DND-41 (cell line): ENCODE results near the gene ARMC9.

ENCODE experiments used
- ATAC-seq: fragments of 200-7000 bp; cut with Tn5 transposase; 3 replicates; pipeline ENCODE4 v1.9.1; 2021; ENCODE audit warnings: low read depth; ENCODE audit not compliant: insufficient read depth
- DNase-seq: peaks from one replicate; pipeline ENCODE4 v3.0.0-alpha.2; 2020
- H2AFZ ChIP-seq: 2 replicates; pipeline ENCODE4 v1.6.0; 2012; ENCODE audit warnings: low read depth, low read length
- H3K27ac ChIP-seq: 2 replicates; pipeline ENCODE4 v1.5.1; 2012; ENCODE audit warnings: low read length, inconsistent platforms
- H3K27me3 ChIP-seq: fragments of 200-600 bp; sonication (generic); 2 replicates; pipeline ENCODE4 v1.6.0; 2012; ENCODE audit warnings: low read length, mild to moderate bottlenecking, inconsistent platforms; ENCODE audit not compliant: insufficient read depth, poor library complexity
- H3K36me3 ChIP-seq: 2 replicates; pipeline ENCODE4 v1.5.1; 2012; ENCODE audit warnings: low read length, inconsistent platforms; ENCODE audit not compliant: insufficient read depth
- H3K4me1 ChIP-seq: 2 replicates; pipeline ENCODE4 v1.5.1; 2012; ENCODE audit warnings: mild to moderate bottlenecking, low read length; ENCODE audit not compliant: insufficient read depth
- H3K4me2 ChIP-seq: 2 replicates; pipeline ENCODE4 v1.6.0; 2012; ENCODE audit warnings: mild to moderate bottlenecking, moderate library complexity, low read length, inconsistent platforms; ENCODE audit not compliant: insufficient read depth
- H3K4me3 ChIP-seq, 2 experiments: fragments of 200-600 bp in 1 of 2; shearing (Covaris generic) in 1 of 2; 2 replicates each; pipeline ENCODE4 v1.5.1; 2012 to 2016; ENCODE audit warnings: inconsistent platforms in 2 of 2, low read length in 2 of 2, mild to moderate bottlenecking in 2 of 2, low read depth in 1 of 2, moderate library complexity in 1 of 2
- H3K79me2 ChIP-seq: 2 replicates; pipeline ENCODE4 v1.6.0; 2012; ENCODE audit warnings: low read length, inconsistent platforms; ENCODE audit not compliant: insufficient read depth
- H3K9ac ChIP-seq: 2 replicates; pipeline ENCODE4 v1.6.0; 2012; ENCODE audit warnings: low read depth, mild to moderate bottlenecking, inconsistent platforms, low read length, moderate library complexity
- H3K9me3 ChIP-seq: 2 replicates; pipeline ENCODE4 v1.5.1; 2012; ENCODE audit warnings: low read length, moderate library complexity, mild to moderate bottlenecking, inconsistent platforms; ENCODE audit not compliant: insufficient read depth, severe bottlenecking
- H4K20me1 ChIP-seq: 2 replicates; pipeline ENCODE4 v1.6.0; 2012; ENCODE audit warnings: low read length; ENCODE audit not compliant: insufficient read depth
- EZH2 ChIP-seq: IDR thresholded peaks from 3 replicates; pipeline ENCODE4 v1.6.1; 2012; ENCODE audit warnings: borderline replicate concordance, low read depth, mild to moderate bottlenecking, moderate library complexity, low read length, inconsistent platforms; ENCODE audit not compliant: severe bottlenecking
- TF ChIP-seq, protein P1 (sequence below): IDR thresholded peaks from 2 replicates; pipeline ENCODE4 v1.5.1; 2012; ENCODE audit warnings: borderline replicate concordance, low read length, moderate library complexity, mild to moderate bottlenecking; ENCODE audit not compliant: poor library complexity, severe bottlenecking; ENCODE audit errors: extremely low read depth

The ARMC9 gene

DNA sequence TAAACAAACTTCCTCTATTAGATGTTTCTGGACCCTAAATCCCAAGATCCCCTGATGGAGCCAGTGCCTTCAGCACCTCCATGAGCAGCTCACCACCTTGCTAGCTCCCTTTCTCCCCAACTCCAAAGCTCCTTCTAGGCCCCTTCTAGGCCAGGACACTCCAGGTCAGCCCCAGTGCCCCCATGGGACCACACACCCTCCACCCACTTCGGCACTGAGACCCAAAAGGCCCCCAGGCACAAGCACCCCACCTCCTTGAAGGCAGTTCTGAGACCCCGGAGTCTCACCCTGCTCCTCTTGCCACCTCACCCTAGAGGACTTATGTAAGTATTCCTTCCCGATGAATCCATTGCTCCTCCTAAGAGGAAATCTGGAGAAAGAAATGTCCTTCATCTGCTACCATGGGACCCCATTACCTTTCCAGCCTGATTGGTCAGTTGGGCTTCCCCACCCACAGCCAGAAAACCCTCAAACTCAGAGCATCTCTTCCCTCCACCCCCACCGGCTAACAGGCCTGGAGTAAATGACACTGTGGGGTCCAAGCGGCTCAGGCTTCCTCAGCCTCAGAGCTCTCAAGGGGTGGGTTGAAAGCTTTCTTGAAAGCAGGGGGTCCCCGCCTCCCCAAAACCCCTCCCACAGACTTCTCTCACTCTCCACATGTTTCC is 9.8 kb upstream of the ARMC9 start:
- Histone ChIP-seq H3K9me3 (no peaks in the 10 kb centered on the region), H3K79me2 (no peaks in the 10 kb centered on the region), H3K27ac (no peak overlapping the region), H3K4me1 (no peaks in the 10 kb centered on the region), H3K4me3 (no peak overlapping the region), H2AFZ (no peak overlapping the region), H3K9ac (no peak overlapping the region), H4K20me1 (no peaks in the 10 kb centered on the region), H3K36me3 (no peaks in the 10 kb centered on the region), H3K4me2 (no peak overlapping the region), H3K27me3 (no peaks in the 10 kb centered on the region)
- DNase-seq (no peak), ATAC-seq (no peak)
- TF ChIP-seq, protein P1, sequence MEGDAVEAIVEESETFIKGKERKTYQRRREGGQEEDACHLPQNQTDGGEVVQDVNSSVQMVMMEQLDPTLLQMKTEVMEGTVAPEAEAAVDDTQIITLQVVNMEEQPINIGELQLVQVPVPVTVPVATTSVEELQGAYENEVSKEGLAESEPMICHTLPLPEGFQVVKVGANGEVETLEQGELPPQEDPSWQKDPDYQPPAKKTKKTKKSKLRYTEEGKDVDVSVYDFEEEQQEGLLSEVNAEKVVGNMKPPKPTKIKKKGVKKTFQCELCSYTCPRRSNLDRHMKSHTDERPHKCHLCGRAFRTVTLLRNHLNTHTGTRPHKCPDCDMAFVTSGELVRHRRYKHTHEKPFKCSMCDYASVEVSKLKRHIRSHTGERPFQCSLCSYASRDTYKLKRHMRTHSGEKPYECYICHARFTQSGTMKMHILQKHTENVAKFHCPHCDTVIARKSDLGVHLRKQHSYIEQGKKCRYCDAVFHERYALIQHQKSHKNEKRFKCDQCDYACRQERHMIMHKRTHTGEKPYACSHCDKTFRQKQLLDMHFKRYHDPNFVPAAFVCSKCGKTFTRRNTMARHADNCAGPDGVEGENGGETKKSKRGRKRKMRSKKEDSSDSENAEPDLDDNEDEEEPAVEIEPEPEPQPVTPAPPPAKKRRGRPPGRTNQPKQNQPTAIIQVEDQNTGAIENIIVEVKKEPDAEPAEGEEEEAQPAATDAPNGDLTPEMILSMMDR = no peak
- no peak for TF ChIP-seq EZH2

DNA sequence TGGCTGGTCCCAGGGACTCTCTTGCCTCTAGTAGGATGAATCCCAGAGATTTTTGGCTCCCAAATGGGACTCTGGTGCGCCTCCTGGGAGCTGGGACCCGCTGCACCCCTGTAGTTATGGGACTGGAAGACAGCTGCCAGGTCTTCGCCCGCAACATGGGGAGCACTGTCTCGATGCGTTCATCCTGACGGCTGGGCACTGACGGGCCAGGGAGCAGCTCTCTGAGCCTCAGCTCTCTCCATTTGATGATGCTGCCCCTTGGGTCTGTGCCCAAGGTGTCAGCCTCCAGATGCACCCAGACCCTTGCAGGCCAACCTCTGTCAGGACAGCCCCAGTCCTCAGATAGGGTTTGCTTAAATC is 9.3 kb upstream of the ARMC9 start:
- no peak for DNase-seq
- H3K36me3 ChIP-seq = no peaks in the 10 kb centered on the region

DNA sequence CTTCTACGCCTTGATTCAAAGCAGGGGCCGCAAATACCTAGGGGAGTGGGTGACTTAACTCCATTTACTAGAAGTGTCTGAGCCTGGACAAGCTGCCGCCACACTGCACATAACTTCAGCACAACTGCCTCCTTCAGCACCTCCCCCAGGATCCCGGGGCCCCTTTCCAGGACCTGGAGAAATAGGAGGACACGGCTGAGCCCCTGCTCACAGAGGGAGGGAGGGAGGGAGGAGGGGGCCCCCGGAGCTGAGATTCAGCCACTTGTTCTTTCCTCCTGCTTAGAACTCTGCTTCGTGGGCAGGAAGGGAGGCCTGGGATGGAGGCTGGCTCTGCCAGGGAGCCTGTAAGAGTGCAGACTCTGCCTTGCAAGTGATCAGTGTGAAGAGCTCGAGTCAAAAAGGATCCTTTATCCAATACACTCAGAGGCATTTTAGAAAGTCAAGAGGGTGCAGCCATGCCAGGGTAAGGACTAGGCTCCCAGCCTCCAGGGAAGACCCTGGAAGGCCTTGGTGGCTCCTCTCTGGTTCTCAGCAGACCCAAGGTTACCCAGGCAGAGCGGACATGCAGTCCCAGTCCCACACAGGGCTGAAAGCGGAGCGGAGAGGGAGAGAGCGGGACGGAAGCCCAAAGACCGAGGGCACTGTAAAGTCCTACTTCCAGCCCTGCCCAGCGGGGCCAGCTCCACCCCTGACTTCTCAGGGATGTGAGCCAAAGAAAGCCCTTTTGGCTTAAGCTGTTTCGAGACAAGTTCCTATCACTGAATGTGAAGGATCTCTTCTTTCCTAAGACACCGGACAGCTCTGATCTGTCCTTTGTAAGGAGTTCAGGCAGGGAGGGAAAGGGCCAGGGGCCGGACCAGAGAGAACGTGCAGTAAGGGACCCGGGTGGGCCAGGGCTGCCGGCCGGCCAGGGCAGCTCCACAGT is 8.6 kb upstream of the ARMC9 start:
- Histone ChIP-seq H3K36me3 (no peaks in the 10 kb centered on the region), H3K4me1 (no peaks in the 10 kb centered on the region), H4K20me1 (no peaks in the 10 kb centered on the region), H3K27ac (no peak overlapping the region), H3K4me3 (no peak overlapping the region), H3K9ac (no peak overlapping the region), H3K9me3 (no peaks in the 10 kb centered on the region), H3K27me3 (no peaks in the 10 kb centered on the region), H3K79me2 (no peaks in the 10 kb centered on the region), H2AFZ (no peak overlapping the region), H3K4me2 (no peak overlapping the region)
- DNase-seq = no peak
- ATAC-seq = no peak
- TF ChIP-seq, protein P1 = no peak
- TF ChIP-seq EZH2 = no peak

More for the DNA sequence above, 9.3 kb upstream of the ARMC9 start:
- Histone ChIP-seq H3K79me2 (no peaks in the 10 kb centered on the region), H3K27ac (no peak overlapping the region), H4K20me1 (no peaks in the 10 kb centered on the region), H3K9ac (no peak overlapping the region), H2AFZ (no peak overlapping the region), H3K27me3 (no peaks in the 10 kb centered on the region), H3K4me3 (no peak overlapping the region), H3K4me2 (no peak overlapping the region), H3K4me1 (no peaks in the 10 kb centered on the region), H3K9me3 (no peaks in the 10 kb centered on the region)
- no peak for TF ChIP-seq EZH2
- TF ChIP-seq, protein P1 = no peak
- no peak for ATAC-seq
